HG02610 (cell line): ENCODE measurements around the gene FAM8A1.

Experiments
- ATAC-seq: cut with Tn5 transposase; IDR thresholded peaks from one replicate; pipeline ENCODE4 v1.9.1; 2021; ENCODE audit warnings: mild to moderate bottlenecking, moderate library complexity; ENCODE audit not compliant: unreplicated experiment

The FAM8A1 gene

GRCh38 chr6:17653198-17653882 is 53.2 kb downstream of the FAM8A1 start:
- no peak for ATAC-seq

GRCh38 chr6:17656092-17656491 is 56.0 kb downstream of the FAM8A1 start:
- no peak for ATAC-seq

- no peak for ATAC-seq
These were observed 56.5 kb downstream of the FAM8A1 start for GRCh38 chr6:17656644-17657043.
